ENCODE results near the gene CSPG4.

The CSPG4 gene

DNA sequence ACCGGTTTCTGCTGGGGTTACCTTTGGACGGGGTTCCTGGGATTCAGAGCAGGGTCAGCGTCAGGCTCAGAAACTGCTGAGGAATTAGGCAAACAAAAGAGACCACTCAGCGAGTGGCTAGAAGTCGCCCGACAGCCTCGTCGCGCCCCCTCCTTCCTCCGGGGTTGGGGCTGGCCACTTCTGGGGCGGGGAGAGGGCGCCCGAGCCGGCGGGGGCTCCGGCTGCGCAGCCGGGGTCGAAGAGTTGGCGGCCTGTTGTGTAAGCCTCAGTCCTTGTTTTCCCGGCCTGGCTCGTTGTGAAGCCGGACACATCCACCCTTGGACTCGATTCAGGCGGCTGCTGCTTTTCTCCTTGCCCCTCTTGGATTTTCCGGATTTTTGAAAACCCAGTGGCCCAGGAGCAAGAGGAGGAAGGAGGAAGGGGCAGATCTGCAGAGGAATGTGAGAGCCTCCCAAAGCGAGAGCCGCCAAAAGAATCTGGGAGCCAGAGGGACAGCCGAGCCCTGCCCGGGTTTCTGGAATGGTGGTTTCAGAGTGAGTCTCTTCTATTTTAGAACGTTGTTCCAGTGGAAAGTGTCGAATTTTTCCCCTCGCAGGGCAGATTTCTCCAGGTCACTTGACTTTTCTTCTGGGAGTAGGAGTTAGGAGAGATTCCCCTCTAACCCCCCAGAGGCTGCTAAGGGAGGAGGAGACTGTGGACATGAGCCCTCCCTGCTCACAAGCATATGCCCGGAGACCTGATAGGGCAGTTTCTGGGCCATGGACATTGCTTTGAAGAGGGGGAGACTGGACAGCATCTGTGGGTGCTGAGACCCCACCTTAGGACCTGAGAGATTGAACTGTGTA, 64.3 kb downstream of the CSPG4 start:
- peak overlapping the region; percentile 96 for H2AFZ ChIP-seq (ENCODE audit: low read length)
- H3K4me1 ChIP-seq (ENCODE audit: low read length) = no peaks in the 10 kb centered on the region
- no peaks in the 10 kb centered on the region for H3K9me3 ChIP-seq (replicated peaks; ENCODE audit: insufficient read depth, low read length)
- H3K4me3 ChIP-seq (ENCODE audit: low read length) = peak overlapping the region; percentile 87
- TF ChIP-seq, protein P1, sequence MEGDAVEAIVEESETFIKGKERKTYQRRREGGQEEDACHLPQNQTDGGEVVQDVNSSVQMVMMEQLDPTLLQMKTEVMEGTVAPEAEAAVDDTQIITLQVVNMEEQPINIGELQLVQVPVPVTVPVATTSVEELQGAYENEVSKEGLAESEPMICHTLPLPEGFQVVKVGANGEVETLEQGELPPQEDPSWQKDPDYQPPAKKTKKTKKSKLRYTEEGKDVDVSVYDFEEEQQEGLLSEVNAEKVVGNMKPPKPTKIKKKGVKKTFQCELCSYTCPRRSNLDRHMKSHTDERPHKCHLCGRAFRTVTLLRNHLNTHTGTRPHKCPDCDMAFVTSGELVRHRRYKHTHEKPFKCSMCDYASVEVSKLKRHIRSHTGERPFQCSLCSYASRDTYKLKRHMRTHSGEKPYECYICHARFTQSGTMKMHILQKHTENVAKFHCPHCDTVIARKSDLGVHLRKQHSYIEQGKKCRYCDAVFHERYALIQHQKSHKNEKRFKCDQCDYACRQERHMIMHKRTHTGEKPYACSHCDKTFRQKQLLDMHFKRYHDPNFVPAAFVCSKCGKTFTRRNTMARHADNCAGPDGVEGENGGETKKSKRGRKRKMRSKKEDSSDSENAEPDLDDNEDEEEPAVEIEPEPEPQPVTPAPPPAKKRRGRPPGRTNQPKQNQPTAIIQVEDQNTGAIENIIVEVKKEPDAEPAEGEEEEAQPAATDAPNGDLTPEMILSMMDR (IDR thresholded peaks at IDR 0.05; ENCODE audit: low read length) = no peak
- TF ChIP-seq EZH2 (optimal IDR thresholded peaks at IDR 0.05; ENCODE audit: low read depth, low read length) (no peak), EZH2phosphoT487 (IDR thresholded peaks at IDR 0.05; ENCODE audit: low read length) (no peak)
- H3F3A ChIP-seq (ENCODE audit: insufficient read depth, low read length) = no peaks in the 10 kb centered on the region
- no peak overlapping the region for H3K27ac ChIP-seq (ENCODE audit: low read length)
- no peaks in the 10 kb centered on the region for H3K36me3 ChIP-seq (replicated peaks; ENCODE audit: insufficient read depth, low read length)
- no peaks in the 10 kb centered on the region for H3K9me2 ChIP-seq (replicated peaks; ENCODE audit: insufficient read depth, low read length)
- peaks cover 33% of the 10 kb centered on the region for H3K27me3 ChIP-seq (replicated peaks; ENCODE audit: insufficient read depth, low read length)
- no peaks in the 10 kb centered on the region for H3K79me2 ChIP-seq (ENCODE audit: low read length)
- no peak for DNase-seq
- no peaks in the 10 kb centered on the region for H4K20me1 ChIP-seq (ENCODE audit: insufficient read depth, low read length)
- peak overlapping the region; percentile 39; the same call in 1 of the 2 replicates for H3K9ac ChIP-seq (ENCODE audit: low read length)
- peak overlapping the region; percentile 93 for H3K4me2 ChIP-seq (ENCODE audit: low read depth, low read length)

DNA sequence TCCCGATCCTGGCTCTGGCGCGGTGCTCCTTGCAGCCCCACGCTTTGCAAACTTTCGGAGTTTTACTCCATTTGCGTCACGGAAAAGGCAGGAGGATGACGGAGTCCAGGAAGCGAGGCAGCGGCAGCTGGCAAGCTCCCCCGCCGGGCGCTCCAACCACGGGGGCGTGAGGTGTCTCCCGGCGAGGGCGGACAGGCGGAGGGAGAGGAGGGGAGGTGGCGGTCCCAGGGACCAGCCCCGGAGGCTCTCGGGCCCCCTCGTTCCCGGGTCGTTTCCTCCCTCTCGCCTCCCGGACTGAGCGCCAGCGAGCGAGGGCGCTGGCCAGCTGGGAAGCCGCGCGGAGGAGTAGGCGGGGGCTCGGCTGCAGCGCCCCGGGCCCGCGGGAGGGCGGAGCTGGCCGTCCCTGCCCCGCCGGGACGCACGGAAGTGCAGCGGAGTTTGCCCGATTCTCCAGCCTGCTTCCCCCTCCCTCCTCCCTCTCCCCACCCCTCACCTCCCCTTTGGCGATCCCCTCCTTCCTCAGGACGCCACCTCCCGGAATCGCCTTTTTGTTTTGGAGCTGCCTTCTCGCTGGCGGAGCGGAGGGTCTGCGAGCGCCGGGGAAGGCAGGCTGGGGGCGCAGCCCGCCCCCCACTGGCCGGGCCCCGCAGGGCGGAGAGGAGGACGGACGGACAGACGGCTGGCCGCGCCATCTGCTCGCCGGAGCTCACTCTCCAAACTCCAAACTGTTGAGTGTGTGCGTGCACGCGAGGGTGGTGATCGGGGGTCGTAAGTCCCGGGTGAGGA, 65.1 kb downstream of the CSPG4 start, which contains the start of gene SNX33:
Gene SNX33 (plus strand): TSS at position 543 of the 786 bp plus-strand sequence. CDS start 1,191 bp downstream, outside the sequence.
- Histone ChIP-seq H3F3A (ENCODE audit: insufficient read depth, low read length) (no peaks in the 10 kb centered on the region), H4K20me1 (ENCODE audit: insufficient read depth, low read length) (no peaks in the 10 kb centered on the region), H2AFZ (ENCODE audit: low read length) (peak within 1 kb of the TSS; percentile 96), H3K9me3 (replicated peaks; ENCODE audit: insufficient read depth, low read length) (no peaks in the 10 kb centered on the region), H3K4me2 (ENCODE audit: low read depth, low read length) (peak within 1 kb of the TSS; percentile 93), H3K27me3 (replicated peaks; ENCODE audit: insufficient read depth, low read length) (peaks cover 33% of the 10 kb centered on the region), H3K36me3 (replicated peaks; ENCODE audit: insufficient read depth, low read length) (no peaks in the 10 kb centered on the region), H3K4me1 (ENCODE audit: low read length) (no peaks in the 10 kb centered on the region), H3K9me2 (replicated peaks; ENCODE audit: insufficient read depth, low read length) (no peaks in the 10 kb centered on the region), H3K27ac (ENCODE audit: low read length) (no peak within 1 kb of the TSS), H3K9ac (ENCODE audit: low read length) (peak within 1 kb of the TSS; percentile 39; the same call in 1 of the 2 replicates), H3K4me3 (ENCODE audit: low read length) (peak within 1 kb of the TSS; percentile 87), H3K79me2 (ENCODE audit: low read length) (no peaks in the 10 kb centered on the region)
- peak; percentile 25 for DNase-seq
- TF ChIP-seq EZH2 (optimal IDR thresholded peaks at IDR 0.05; ENCODE audit: low read depth, low read length) = no peak
- TF ChIP-seq, protein P1 (IDR thresholded peaks at IDR 0.05; ENCODE audit: low read length) = peak; percentile 50

DNA sequence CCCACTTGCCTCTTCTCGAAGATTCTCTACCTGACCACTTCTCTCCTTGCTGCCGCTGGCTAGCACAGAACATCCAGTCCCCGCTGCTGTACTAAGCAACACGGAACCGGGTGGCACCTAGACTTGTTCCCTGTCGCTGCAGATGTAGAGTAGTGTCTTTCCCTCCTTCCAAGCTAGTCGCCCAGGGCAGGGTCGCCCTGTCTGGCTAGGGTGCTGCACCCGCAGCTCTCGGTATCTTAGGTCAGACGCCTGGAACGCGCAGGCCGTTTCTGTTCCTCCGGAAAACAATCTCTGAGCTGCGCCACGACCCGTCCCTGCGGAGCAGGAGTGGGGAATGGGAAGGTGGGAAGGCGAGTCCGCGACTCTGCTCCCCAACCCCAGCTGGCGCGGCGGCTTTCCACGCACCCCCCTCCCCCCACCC, 65.7 kb downstream of the CSPG4 start:
- no peaks in the 10 kb centered on the region for H3K9me3 ChIP-seq (replicated peaks; ENCODE audit: insufficient read depth, low read length)
- DNase-seq = no peak
- no peaks in the 10 kb centered on the region for H3K9me2 ChIP-seq (replicated peaks; ENCODE audit: insufficient read depth, low read length)
- H2AFZ ChIP-seq (ENCODE audit: low read length) = peak overlapping the region; percentile 96
- no peaks in the 10 kb centered on the region for H3F3A ChIP-seq (ENCODE audit: insufficient read depth, low read length)
- peaks cover 33% of the 10 kb centered on the region for H3K27me3 ChIP-seq (replicated peaks; ENCODE audit: insufficient read depth, low read length)
- H3K79me2 ChIP-seq (ENCODE audit: low read length) = no peaks in the 10 kb centered on the region
- H3K4me1 ChIP-seq (ENCODE audit: low read length) = no peaks in the 10 kb centered on the region
- H3K4me2 ChIP-seq (ENCODE audit: low read depth, low read length) = peak overlapping the region; percentile 93
- peak overlapping the region; percentile 87 for H3K4me3 ChIP-seq (ENCODE audit: low read length)
- peak overlapping the region; percentile 39; the same call in 1 of the 2 replicates for H3K9ac ChIP-seq (ENCODE audit: low read length)
- no peak for TF ChIP-seq EZH2phosphoT487 (IDR thresholded peaks at IDR 0.05; ENCODE audit: low read length)
- no peak overlapping the region for H3K27ac ChIP-seq (ENCODE audit: low read length)
- H3K36me3 ChIP-seq (replicated peaks; ENCODE audit: insufficient read depth, low read length) = no peaks in the 10 kb centered on the region
- no peaks in the 10 kb centered on the region for H4K20me1 ChIP-seq (ENCODE audit: insufficient read depth, low read length)

All from MM.1S (cell line).